Neural cell (in vitro differentiated cells): ENCODE results near the gene CDKAL1. TPM values are rescaled to one million over a fixed set of nuclear protein-coding genes. Genes with fewer than 3 reads are reported as not detected.

Source experiments
- H2AFZ ChIP-seq: fragments of 200-600, 300-800 bp; sonication (generic), shearing (Covaris generic); 2 replicates; pipeline ENCODE4 v1.6.0; 2014; ENCODE audit warnings: low read depth, mild to moderate bottlenecking, antibody characterized with exemption, low read length, moderate library complexity
- H3F3A ChIP-seq: fragments of 200-600 bp; shearing (Covaris generic); 2 replicates; pipeline ENCODE4 v1.6.1; 2016; ENCODE audit warnings: mild to moderate bottlenecking, moderate library complexity, mixed read lengths, antibody characterized with exemption, low read length; ENCODE audit not compliant: insufficient read depth, poor library complexity, severe bottlenecking
- H3K27ac ChIP-seq: fragments of 200-600, 300-800 bp; sonication (generic), shearing (Covaris generic); 2 replicates; pipeline ENCODE4 v1.5.1; 2014; ENCODE audit warnings: mild to moderate bottlenecking, low read length, moderate library complexity
- H3K27me3 ChIP-seq: fragments of 300-800, 200-600 bp; sonication (generic), shearing (Covaris generic); 2 replicates; pipeline ENCODE4 v1.6.0; 2014; ENCODE audit warnings: mild to moderate bottlenecking, low read depth, low read length, moderate library complexity; ENCODE audit not compliant: insufficient read depth
- H3K36me3 ChIP-seq: fragments of 300-800, 200-600 bp; sonication (generic), shearing (Covaris generic); 2 replicates; pipeline ENCODE4 v1.5.1; 2014; ENCODE audit warnings: mild to moderate bottlenecking, antibody characterized with exemption, low read length, moderate library complexity; ENCODE audit not compliant: insufficient read depth
- H3K4me2 ChIP-seq: fragments of 300-800, 200-600 bp; sonication (generic), shearing (Covaris generic); 2 replicates; pipeline ENCODE4 v1.6.0; 2014; ENCODE audit warnings: mild to moderate bottlenecking, low read length
- H3K4me3 ChIP-seq: fragments of 300-800, 200-600 bp; sonication (generic), shearing (Covaris generic); 2 replicates; pipeline ENCODE4 v1.5.1; 2014; ENCODE audit warnings: mild to moderate bottlenecking, low read length, moderate library complexity
- H3K79me2 ChIP-seq: fragments of 200-600 bp; shearing (Covaris generic); replicated peaks from 2 replicates; pipeline ENCODE4 v1.6.0; 2014; ENCODE audit warnings: mild to moderate bottlenecking, low read length, moderate library complexity; ENCODE audit not compliant: insufficient read depth
- H3K9ac ChIP-seq: fragments of 300-800, 200-600 bp; sonication (generic), shearing (Covaris generic); 2 replicates; pipeline ENCODE4 v1.6.1; 2016; ENCODE audit warnings: mild to moderate bottlenecking, low read length, mixed read lengths
- H3K9me2 ChIP-seq: fragments of 200-600 bp; shearing (Covaris generic); 2 replicates; pipeline ENCODE4 v1.6.1; 2016; ENCODE audit warnings: mild to moderate bottlenecking, low read length, mixed read lengths; ENCODE audit not compliant: insufficient read depth
- H3K9me3 ChIP-seq: fragments of 200-600, 300-800 bp; sonication (generic), shearing (Covaris generic); 2 replicates; pipeline ENCODE4 v1.6.1; 2016; ENCODE audit warnings: mild to moderate bottlenecking, mixed run types, low read length, moderate library complexity, mixed read lengths
- H4K20me1 ChIP-seq: fragments of 200-600 bp; shearing (Covaris generic); 2 replicates; pipeline ENCODE4 v1.6.1; 2016; ENCODE audit warnings: mild to moderate bottlenecking, mixed run types; ENCODE audit not compliant: insufficient read depth
- CTCF ChIP-seq: fragments of 450-650 bp; IDR thresholded peaks from 2 replicates; pipeline ENCODE4 v1.5.1; 2014; ENCODE audit warnings: antibody characterized with exemption, mild to moderate bottlenecking, moderate library complexity; ENCODE audit not compliant: poor library complexity, severe bottlenecking
- EP300 ChIP-seq: fragments of 450-650 bp; conservative IDR thresholded peaks from 2 replicates; pipeline ENCODE4 v1.6.1; 2014; ENCODE audit warnings: antibody characterized with exemption, mild to moderate bottlenecking, moderate library complexity; ENCODE audit not compliant: poor library complexity, severe bottlenecking
- EZH2 ChIP-seq: fragments of 200-600, 300-800 bp; shearing (Covaris generic), sonication (generic); IDR thresholded peaks from 2 replicates; pipeline ENCODE4 v1.6.1; 2014; ENCODE audit warnings: antibody characterized with exemption, low read length, borderline replicate concordance, mild to moderate bottlenecking; ENCODE audit not compliant: insufficient read depth, poor library complexity, severe bottlenecking
- MXI1 ChIP-seq: fragments of 450-650 bp; conservative IDR thresholded peaks from 2 replicates; pipeline ENCODE4 v1.6.1; 2014; ENCODE audit warnings: antibody characterized with exemption, mild to moderate bottlenecking; ENCODE audit not compliant: poor library complexity, severe bottlenecking
- RAD21 ChIP-seq: fragments of 450-650 bp; conservative IDR thresholded peaks from 2 replicates; pipeline ENCODE4 v1.6.1; 2014; ENCODE audit warnings: antibody characterized with exemption, mild to moderate bottlenecking, moderate library complexity
- SMC3 ChIP-seq: fragments of 450-650 bp; conservative IDR thresholded peaks from 2 replicates; pipeline ENCODE4 v1.6.1; 2014; ENCODE audit warnings: antibody characterized with exemption, mild to moderate bottlenecking, moderate library complexity; ENCODE audit not compliant: poor library complexity
- TAF1 ChIP-seq: IDR thresholded peaks from 2 replicates; pipeline ENCODE4 v1.6.1; 2012; ENCODE audit warnings: low read depth
- polyA plus RNA-seq: library from polyadenylated mRNA; depleted of rRNA; stranded (reverse); fragments of >200 nt; gene quantifications from 2 replicates; pipeline ENCODE4 v1.2.3, GENCODE V29; 2014
- TF ChIP-seq, protein P1 (sequence below): IDR thresholded peaks from 2 replicates; pipeline ENCODE4 v1.6.1; 2012; ENCODE audit warnings: borderline replicate concordance

Gene CDKAL1
- polyA plus RNA-seq, 1 donor from 2014 or later, result 10.7 TPM

DNA sequence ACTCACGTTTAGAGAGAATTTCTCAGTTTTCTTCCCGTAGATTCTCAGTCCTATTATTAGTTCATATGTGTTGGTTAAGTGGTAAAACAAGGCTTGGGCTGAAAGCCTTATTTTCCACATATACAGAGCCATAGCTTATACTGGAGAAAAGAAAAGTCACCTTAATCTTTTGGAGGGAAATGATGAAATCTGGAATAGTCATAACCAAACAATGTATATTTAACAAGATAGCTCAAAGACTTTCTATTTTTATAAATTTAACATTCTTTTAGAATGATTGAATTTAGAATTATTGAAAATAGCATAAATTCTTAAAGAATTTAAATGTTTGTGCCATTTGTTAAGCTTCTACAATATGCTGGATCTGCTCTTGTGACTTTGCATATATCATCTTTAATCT lies 85.8 kb downstream of the CDKAL1 start:
- H3K4me2 ChIP-seq, result no peak overlapping the region
- H3K36me3 ChIP-seq, result no peaks in the 10 kb centered on the region
- H3K79me2 ChIP-seq, result no peaks in the 10 kb centered on the region
- H3K9ac ChIP-seq, result no peak overlapping the region
- no peak overlapping the region for H3K27ac ChIP-seq
- no peaks in the 10 kb centered on the region for H3F3A ChIP-seq
- no peaks in the 10 kb centered on the region for H3K27me3 ChIP-seq
- H3K4me3 ChIP-seq, result no peak overlapping the region
- H3K9me2 ChIP-seq, result no peaks in the 10 kb centered on the region
- no peak overlapping the region for H2AFZ ChIP-seq
- H3K9me3 ChIP-seq, result no peaks in the 10 kb centered on the region
- TF ChIP-seq TAF1 (no peak), MXI1 (no peak), RAD21 (no peak), EZH2 (no peak), CTCF (no peak), SMC3 (no peak)
- TF ChIP-seq, protein P1, sequence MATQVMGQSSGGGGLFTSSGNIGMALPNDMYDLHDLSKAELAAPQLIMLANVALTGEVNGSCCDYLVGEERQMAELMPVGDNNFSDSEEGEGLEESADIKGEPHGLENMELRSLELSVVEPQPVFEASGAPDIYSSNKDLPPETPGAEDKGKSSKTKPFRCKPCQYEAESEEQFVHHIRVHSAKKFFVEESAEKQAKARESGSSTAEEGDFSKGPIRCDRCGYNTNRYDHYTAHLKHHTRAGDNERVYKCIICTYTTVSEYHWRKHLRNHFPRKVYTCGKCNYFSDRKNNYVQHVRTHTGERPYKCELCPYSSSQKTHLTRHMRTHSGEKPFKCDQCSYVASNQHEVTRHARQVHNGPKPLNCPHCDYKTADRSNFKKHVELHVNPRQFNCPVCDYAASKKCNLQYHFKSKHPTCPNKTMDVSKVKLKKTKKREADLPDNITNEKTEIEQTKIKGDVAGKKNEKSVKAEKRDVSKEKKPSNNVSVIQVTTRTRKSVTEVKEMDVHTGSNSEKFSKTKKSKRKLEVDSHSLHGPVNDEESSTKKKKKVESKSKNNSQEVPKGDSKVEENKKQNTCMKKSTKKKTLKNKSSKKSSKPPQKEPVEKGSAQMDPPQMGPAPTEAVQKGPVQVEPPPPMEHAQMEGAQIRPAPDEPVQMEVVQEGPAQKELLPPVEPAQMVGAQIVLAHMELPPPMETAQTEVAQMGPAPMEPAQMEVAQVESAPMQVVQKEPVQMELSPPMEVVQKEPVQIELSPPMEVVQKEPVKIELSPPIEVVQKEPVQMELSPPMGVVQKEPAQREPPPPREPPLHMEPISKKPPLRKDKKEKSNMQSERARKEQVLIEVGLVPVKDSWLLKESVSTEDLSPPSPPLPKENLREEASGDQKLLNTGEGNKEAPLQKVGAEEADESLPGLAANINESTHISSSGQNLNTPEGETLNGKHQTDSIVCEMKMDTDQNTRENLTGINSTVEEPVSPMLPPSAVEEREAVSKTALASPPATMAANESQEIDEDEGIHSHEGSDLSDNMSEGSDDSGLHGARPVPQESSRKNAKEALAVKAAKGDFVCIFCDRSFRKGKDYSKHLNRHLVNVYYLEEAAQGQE, result no peak
- H4K20me1 ChIP-seq, result no peaks in the 10 kb centered on the region

- H3K27me3 ChIP-seq, result no peaks in the 10 kb centered on the region
- no peak overlapping the region for H3K9ac ChIP-seq
- H3K27ac ChIP-seq, result no peak overlapping the region
- H3K79me2 ChIP-seq, result no peaks in the 10 kb centered on the region
- H3F3A ChIP-seq, result no peaks in the 10 kb centered on the region
- no peaks in the 10 kb centered on the region for H3K36me3 ChIP-seq
- no peak overlapping the region for H3K4me2 ChIP-seq
- TF ChIP-seq SMC3 (no peak), TAF1 (no peak), RAD21 (no peak)
- no peaks in the 10 kb centered on the region for H3K9me3 ChIP-seq
- H2AFZ ChIP-seq, result no peak overlapping the region
- no peak overlapping the region for H3K4me3 ChIP-seq
- H3K9me2 ChIP-seq, result no peaks in the 10 kb centered on the region
- H4K20me1 ChIP-seq, result no peaks in the 10 kb centered on the region
These were observed 89.5 kb downstream of the CDKAL1 start for GRCh38 chr6:20623761-20624160.

GRCh38 chr6:20626165-20626564 lies 91.9 kb downstream of the CDKAL1 start:
- Histone ChIP-seq H3K4me3 (no peak overlapping the region), H3K9me3 (no peaks in the 10 kb centered on the region), H2AFZ (no peak overlapping the region), H3K27me3 (no peaks in the 10 kb centered on the region), H3K27ac (no peak overlapping the region), H3K4me2 (no peak overlapping the region), H3F3A (no peaks in the 10 kb centered on the region), H4K20me1 (no peaks in the 10 kb centered on the region), H3K36me3 (no peaks in the 10 kb centered on the region), H3K9ac (no peak overlapping the region), H3K79me2 (no peaks in the 10 kb centered on the region), H3K9me2 (no peaks in the 10 kb centered on the region)
- TF ChIP-seq RAD21, result no peak
- no peak for TF ChIP-seq EP300
- no peak for TF ChIP-seq MXI1
- TF ChIP-seq CTCF, result no peak
- no peak for TF ChIP-seq EZH2
